HG03045 (cell line): ENCODE data around the gene GSTM5.
"Not testable (repeated sequence)": the region's sequence is repeated elsewhere in the genome, so short reads cannot be mapped to it uniquely, and the experiment has no call there.

Experiments used
- ATAC-seq: cut with Tn5 transposase; IDR thresholded peaks from one replicate; pipeline ENCODE4 v1.9.1; 2021; ENCODE audit warnings: mild to moderate bottlenecking, moderate library complexity; ENCODE audit not compliant: unreplicated experiment

GSTM5 gene

GRCh38 chr1:109711593-109712320, at the start of gene GSTM5:
GSTM5 (plus strand) TSS chr1:109712251; CDS start chr1:109712313, 62 bp downstream.
- ATAC-seq = not testable (repeated sequence)

DNA sequence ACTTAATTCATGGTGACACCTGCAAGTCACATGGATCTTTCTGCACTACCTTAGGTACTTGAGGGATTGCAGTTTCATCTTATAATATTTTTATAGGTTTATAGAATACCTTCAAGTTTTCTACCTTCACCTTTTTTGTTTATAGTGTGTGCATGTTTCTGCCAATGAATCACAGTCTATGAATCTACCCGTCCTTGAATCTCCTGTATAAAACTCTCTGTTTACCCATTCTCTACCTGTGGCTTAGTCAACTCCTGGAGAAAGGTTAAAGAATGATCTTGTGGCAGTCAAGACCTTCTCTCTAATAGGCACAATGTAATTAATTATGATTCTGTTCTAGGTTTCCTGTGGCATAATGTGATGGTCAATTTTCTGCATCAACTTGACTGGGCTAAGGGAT, 47.4 kb upstream of the GSTM5 start:
- ATAC-seq = no peak

DNA sequence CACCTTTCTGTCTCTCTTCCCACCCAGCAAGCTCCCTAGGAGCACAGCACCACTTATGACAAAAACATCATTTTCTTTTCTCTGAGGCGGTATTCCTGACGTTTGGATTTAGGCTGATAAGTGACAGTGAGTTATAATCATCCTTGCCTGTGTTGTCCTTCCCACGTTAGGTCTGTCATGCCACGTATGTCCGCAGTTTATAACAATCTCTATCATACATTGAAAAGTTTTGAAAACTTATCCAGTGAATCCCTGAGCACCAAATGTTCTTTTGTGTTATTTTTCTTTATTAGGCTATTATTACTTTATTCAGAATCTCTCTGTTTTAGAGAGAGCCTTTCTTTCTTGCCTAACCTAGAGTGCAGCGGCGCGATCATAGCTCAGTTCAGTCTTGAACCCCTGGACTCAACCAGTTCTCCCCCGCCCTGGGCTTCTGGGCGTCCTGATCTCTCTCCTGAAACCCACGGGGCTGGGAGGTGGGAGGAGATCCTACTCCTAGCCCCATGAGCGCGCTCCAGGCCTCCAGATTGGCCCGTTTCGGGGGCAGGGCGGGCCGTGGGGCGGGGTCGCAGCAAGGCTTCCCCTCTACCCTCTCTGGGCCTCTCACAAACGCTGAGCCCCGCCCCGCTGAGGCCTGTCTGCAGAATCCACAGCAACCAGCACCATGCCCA, 44.5 kb upstream of the GSTM5 start, which contains the start of gene GSTM2:
GSTM2 (plus strand) TSS at position 606 of the 671 bp plus-strand sequence; CDS start at position 665, 59 bp downstream.
- ATAC-seq = peak; percentile 95

DNA sequence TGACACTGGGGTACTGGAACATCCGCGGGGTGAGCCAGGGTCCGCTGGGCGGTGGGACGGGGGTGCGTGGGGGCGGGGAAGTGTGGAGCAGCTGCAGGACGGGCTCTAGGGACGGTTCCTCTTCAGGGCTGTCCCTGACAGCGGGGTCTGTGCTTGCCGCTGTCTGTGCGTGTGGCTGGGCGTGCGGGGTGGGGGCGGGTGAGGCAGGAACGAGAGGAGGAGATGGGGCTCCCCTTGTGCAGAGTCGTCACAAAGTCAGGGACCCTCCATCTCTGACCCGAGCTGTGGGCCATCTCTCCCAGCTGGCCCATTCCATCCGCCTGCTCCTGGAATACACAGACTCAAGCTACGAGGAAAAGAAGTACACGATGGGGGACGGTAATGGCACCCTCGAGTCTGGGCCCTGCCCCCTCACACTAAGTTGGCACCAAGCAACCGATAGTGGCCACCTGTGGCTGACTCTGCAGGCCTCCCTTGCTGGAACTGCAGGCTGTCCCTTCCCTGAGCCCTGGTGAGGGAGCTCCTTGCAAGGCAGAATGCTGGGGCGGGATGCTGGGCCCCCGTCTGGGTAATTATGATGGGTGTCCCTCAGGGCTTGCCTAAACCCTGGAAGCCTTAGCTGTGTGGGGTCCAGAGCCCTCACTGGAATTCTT, 43.8 kb upstream of the GSTM5 start:
- ATAC-seq = no peak

- ATAC-seq = no peak
Measured at GRCh38 chr1:109669246-109669948, 42.7 kb upstream of the GSTM5 start.

DNA sequence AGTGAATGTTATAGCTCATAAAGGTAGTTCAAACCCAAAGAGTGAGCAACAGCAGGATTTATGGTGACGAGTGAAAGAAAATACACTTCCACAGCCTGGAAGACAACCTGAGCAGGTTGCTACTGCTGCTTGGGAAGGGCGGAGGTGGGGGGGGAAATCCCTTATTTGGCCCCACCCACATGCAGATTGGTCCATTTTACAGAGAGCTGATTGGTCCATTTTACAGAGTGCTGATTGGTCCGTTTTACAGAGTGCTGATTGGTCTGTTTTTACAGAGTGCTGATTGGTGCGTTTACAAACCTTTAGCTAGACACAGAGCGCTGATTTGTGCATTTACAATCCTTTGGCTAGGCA, 42.1 kb upstream of the GSTM5 start:
- ATAC-seq = not testable (repeated sequence)

GRCh38 chr1:109671067-109671466, 41.0 kb upstream of the GSTM5 start:
- no peak for ATAC-seq

DNA sequence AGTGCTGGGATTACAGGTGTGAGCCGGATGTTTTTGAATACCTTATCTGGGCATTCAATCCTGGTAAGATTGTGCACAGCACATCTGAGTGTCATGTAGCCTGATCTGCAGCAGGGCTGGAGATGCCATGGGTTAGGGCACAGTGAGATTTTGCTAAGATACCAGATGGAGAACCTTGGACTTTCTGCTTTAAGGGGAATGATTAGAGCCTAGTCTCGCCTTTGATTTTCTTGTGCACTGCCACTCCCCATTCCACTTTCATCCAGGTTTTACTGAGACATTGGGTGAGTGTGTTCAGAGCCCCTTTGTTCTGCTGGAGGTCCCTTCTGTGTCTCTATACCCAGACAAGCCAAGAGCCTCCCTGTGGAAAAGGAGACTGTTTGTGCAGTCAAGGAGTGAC, 38.2 kb upstream of the GSTM5 start:
- not testable (repeated sequence) for ATAC-seq

GRCh38 chr1:109676683-109677381, 35.2 kb upstream of the GSTM5 start:
- ATAC-seq = not testable (repeated sequence)

DNA sequence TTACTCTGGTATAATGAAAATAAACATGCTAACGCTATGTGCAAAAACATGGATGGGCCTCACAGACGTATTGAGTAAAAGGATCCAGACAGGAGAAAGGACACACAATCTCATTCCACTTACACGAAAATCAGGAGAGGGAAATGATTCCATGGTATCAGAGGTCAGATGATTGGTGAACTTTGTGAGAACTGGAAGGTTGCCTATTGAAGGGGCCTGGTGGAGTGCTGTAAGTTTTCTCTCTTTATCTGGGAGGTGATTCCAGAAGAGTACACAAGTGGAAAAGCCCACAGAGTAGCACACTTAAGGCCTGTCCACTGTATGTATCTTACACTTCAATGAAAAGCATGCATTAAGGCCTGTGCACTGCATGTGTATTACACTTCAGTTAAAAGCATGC, 34.6 kb upstream of the GSTM5 start:
- no peak for ATAC-seq

- ATAC-seq = not testable (repeated sequence)
Measured at GRCh38 chr1:109678637-109679036, 33.4 kb upstream of the GSTM5 start.

- ATAC-seq = not testable (repeated sequence)
Measured at GRCh38 chr1:109684777-109685176, 27.3 kb upstream of the GSTM5 start.

- not testable (repeated sequence) for ATAC-seq
Measured at GRCh38 chr1:109685399-109685798, 26.7 kb upstream of the GSTM5 start.

GRCh38 chr1:109685890-109686289, 26.2 kb upstream of the GSTM5 start:
- not testable (repeated sequence) for ATAC-seq

- peak; percentile 6 for ATAC-seq
Measured at GRCh38 chr1:109687109-109687508, 24.9 kb upstream of the GSTM5 start.

DNA sequence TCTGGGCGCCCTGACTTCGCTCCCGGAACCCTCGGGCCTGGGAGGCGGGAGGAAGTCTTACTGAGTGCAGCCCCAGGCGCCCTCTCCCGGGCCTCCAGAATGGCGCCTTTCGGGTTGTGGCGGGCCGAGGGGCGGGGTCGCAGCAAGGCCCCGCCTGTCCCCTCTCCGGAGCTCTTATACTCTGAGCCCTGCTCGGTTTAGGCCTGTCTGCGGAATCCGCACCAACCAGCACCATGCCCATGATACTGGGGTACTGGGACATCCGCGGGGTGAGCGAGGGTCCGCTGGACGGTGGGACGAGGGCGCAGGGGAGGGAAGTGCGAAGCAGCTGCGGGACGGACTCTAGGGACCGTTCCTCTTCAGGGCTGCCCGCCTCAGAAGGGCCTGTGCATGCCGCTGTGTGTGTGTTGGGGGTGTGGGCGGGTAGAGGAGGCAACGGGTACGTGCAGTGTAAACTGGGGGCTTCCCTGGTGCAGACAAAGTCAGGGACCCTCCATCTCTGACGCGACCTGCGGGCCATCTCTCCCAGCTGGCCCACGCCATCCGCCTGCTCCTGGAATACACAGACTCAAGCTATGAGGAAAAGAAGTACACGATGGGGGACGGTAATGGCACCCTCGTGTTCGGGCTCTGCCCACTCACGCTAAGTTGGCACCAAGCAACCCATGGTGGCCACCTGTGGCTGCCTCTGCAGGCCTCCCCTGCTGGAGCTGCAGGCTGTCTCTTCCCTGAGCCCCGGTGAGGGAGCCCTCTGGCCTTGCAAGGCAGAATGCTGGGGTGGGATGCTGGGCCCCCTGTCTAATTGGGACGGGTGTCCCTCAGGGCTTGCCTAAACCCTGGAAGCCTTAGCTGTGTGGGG, 24.2 kb upstream of the GSTM5 start, which contains the start of gene GSTM1:
GSTM1 (plus strand) TSS at position 177 of the 859 bp plus-strand sequence; CDS start at position 234, 57 bp downstream.
- peak; percentile 98 for ATAC-seq

- no peak for ATAC-seq
Measured at GRCh38 chr1:109689844-109690405, 22.1 kb upstream of the GSTM5 start.

- no peak for ATAC-seq
Measured at GRCh38 chr1:109691759-109692158, 20.3 kb upstream of the GSTM5 start.

DNA sequence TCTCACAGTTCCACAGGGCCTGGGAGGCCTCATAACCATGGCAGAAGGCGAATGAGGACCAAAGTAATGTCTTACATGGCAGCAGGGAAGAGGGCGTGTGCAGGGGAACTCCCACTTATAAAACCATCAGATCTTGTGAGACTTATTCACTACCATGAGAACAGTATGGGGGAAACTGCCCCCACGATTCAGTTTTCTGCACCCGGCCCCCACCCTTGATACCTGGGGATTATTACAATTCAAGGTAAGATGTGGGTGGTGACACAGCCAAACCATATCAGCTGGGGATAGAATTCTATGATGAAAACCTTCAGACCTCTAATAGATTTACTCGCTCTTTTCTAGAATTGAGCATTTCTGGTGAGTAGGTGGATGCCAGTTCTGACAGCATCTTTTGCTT, 17.7 kb upstream of the GSTM5 start:
- not testable (repeated sequence) for ATAC-seq
